Measurements from ENCODE around the gene ZNF277.

DNA sequence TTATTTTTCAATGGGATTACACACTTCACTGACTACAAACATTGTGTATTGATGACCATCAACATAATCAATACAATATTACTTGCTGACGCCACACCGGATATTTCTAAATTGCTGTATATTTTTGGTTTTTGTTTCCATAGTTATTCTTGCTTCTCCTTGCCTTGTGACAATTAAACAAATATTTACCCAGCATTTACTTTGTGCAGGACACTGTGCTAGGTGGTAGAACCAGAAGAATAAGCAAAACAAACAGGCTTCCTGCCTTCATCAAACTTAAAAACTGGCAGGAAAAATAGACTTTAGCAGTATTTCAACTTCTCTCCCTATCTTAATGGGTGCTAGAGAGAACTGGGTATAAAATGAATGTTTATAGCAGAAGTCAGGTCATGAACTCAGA, 50.6 kb downstream of the ZNF277 start:
- TF ChIP-seq, protein P1, sequence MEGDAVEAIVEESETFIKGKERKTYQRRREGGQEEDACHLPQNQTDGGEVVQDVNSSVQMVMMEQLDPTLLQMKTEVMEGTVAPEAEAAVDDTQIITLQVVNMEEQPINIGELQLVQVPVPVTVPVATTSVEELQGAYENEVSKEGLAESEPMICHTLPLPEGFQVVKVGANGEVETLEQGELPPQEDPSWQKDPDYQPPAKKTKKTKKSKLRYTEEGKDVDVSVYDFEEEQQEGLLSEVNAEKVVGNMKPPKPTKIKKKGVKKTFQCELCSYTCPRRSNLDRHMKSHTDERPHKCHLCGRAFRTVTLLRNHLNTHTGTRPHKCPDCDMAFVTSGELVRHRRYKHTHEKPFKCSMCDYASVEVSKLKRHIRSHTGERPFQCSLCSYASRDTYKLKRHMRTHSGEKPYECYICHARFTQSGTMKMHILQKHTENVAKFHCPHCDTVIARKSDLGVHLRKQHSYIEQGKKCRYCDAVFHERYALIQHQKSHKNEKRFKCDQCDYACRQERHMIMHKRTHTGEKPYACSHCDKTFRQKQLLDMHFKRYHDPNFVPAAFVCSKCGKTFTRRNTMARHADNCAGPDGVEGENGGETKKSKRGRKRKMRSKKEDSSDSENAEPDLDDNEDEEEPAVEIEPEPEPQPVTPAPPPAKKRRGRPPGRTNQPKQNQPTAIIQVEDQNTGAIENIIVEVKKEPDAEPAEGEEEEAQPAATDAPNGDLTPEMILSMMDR (IDR thresholded peaks at IDR 0.05): no peak
- TF ChIP-seq POLR2A (IDR thresholded peaks at IDR 0.05): no peak
